Endodermal cell (in vitro differentiated cells): Measurements from ENCODE around the gene GALNT14. TPM values are rescaled to one million over a fixed set of nuclear protein-coding genes. Genes with fewer than 3 reads are reported as not detected.

ENCODE experiments used
- DNase-seq: peaks from one replicate; pipeline ENCODE4 v3.0.0-alpha.2; 2017
- H3K27ac ChIP-seq: 2 replicates; pipeline ENCODE4 v1.5.1; 2013; ENCODE audit warnings: mild to moderate bottlenecking, low read depth, low read length, moderate library complexity
- H3K27me3 ChIP-seq: 2 replicates; pipeline ENCODE4 v1.6.1; 2013; ENCODE audit warnings: mild to moderate bottlenecking, low read length, moderate library complexity; ENCODE audit not compliant: insufficient read depth, control insufficient read depth, poor library complexity, severe bottlenecking
- H3K36me3 ChIP-seq: 2 replicates; pipeline ENCODE4 v1.7.0; 2013; ENCODE audit warnings: mild to moderate bottlenecking, low read length, moderate library complexity; ENCODE audit not compliant: control insufficient read depth, insufficient read depth
- H3K4me1 ChIP-seq: one replicate; pipeline ENCODE4 v1.7.0; 2013; ENCODE audit warnings: low read length; ENCODE audit not compliant: control insufficient read depth, insufficient read depth
- H3K4me3 ChIP-seq: 2 replicates; pipeline ENCODE4 v1.5.1; 2013; ENCODE audit warnings: mild to moderate bottlenecking, low read length, moderate library complexity
- H3K9ac ChIP-seq: 2 replicates; pipeline ENCODE4 v1.6.1; 2013; ENCODE audit warnings: mild to moderate bottlenecking, low read length, moderate library complexity; ENCODE audit not compliant: poor library complexity, severe bottlenecking; ENCODE audit errors: extremely low read depth
- H3K9me3 ChIP-seq: 2 replicates; pipeline ENCODE4 v1.6.1; 2013; ENCODE audit warnings: mild to moderate bottlenecking, low read length, moderate library complexity; ENCODE audit not compliant: control insufficient read depth
- H3K27ac Mint-ChIP-seq: 2 replicates; pipeline ENCODE4 v1.8.0; 2020; ENCODE audit warnings: mixed read lengths
- H3K27me3 Mint-ChIP-seq: 2 replicates; pipeline ENCODE4 v1.8.0; 2021; ENCODE audit warnings: mild to moderate bottlenecking, mixed read lengths; ENCODE audit not compliant: insufficient read depth
- H3K36me3 Mint-ChIP-seq: 2 replicates; pipeline ENCODE4 v1.8.0; 2020; ENCODE audit warnings: low read depth, mixed read lengths
- H3K4me1 Mint-ChIP-seq: 2 replicates; pipeline ENCODE4 v1.8.0; 2020; ENCODE audit warnings: mixed read lengths
- H3K4me3 Mint-ChIP-seq: 2 replicates; pipeline ENCODE4 v1.8.0; 2020; ENCODE audit warnings: mild to moderate bottlenecking, moderate library complexity, mixed read lengths
- H3K9me3 Mint-ChIP-seq: 2 replicates; pipeline ENCODE4 v1.8.0; 2020; ENCODE audit warnings: mild to moderate bottlenecking, mixed read lengths
- CTCF ChIP-seq: fragments of 200-600 bp; sonication (generic); conservative IDR thresholded peaks from 2 replicates; pipeline ENCODE4 v1.5.0; 2021; ENCODE audit warnings: antibody characterized with exemption, mild to moderate bottlenecking
- WGBS, 2 experiments: methylation state at CpG; one replicate each; pipeline versions ENCODE4 v1.1.5 to v1.1.7; 2013; ENCODE audit warnings: missing lambda C conversion rate in 2 of 2, mixed read lengths in 1 of 2; ENCODE audit not compliant: insufficient coverage in 1 of 2, insufficient read length in 1 of 2; 5-methylcytosine and 5-hydroxymethylcytosine counted together
- total RNA-seq, 2 donors: library from RNA; stranded (reverse); fragmentation: NEBNext Ultra II Directional in 1 of 2; extraction: Animal tissue kit (Norgen Biotek cat#: 25700) in 1 of 2; gene quantifications; 2 replicates in 1 of 2; 3 replicates in 1 of 2; pipeline ENCODE4 v1.2.1, GENCODE V29; 2021

Gene GALNT14
- total RNA-seq, 2 donors from 2014 or later: 1.4 TPM

GRCh38 chr2:30998672-30999071 lies 139.6 kb downstream of the GALNT14 start:
- Histone ChIP-seq H3K4me3 (no peak overlapping the region), H3K4me1 (no peaks in the 10 kb centered on the region), H3K27me3 (no peaks in the 10 kb centered on the region), H3K27ac (no peak overlapping the region), H3K36me3 (no peaks in the 10 kb centered on the region), H3K9me3 (no peaks in the 10 kb centered on the region), H3K9ac (no peak overlapping the region)
- no peak for DNase-seq
- 88 to 94% methylated on average over 2 to 3 of the region's 3 CpGs for WGBS, 2 experiments
- Mint-ChIP-seq H3K36me3 (no peaks in the 10 kb centered on the region), H3K4me3 (no peak overlapping the region), H3K27me3 (peaks cover 3% of the 10 kb centered on the region), H3K27ac (no peak overlapping the region), H3K4me1 (no peaks in the 10 kb centered on the region), H3K9me3 (no peaks in the 10 kb centered on the region)
- no peak for TF ChIP-seq CTCF

- no peak overlapping the region for H3K4me3 ChIP-seq
- H3K4me3 Mint-ChIP-seq: no peak overlapping the region
- H3K9ac ChIP-seq: no peak overlapping the region
- H3K4me1 ChIP-seq: no peaks in the 10 kb centered on the region
- no peaks in the 10 kb centered on the region for H3K36me3 Mint-ChIP-seq
- H3K9me3 ChIP-seq: no peaks in the 10 kb centered on the region
- peaks cover 3% of the 10 kb centered on the region for H3K27me3 Mint-ChIP-seq
- 93 to 97% methylated on average over 4 to 5 of the region's 5 CpGs for WGBS, 2 experiments
- H3K4me1 Mint-ChIP-seq: no peaks in the 10 kb centered on the region
- no peaks in the 10 kb centered on the region for H3K27me3 ChIP-seq
- no peak for DNase-seq
- no peaks in the 10 kb centered on the region for H3K9me3 Mint-ChIP-seq
- H3K27ac ChIP-seq: no peak overlapping the region
- no peaks in the 10 kb centered on the region for H3K36me3 ChIP-seq
- no peak overlapping the region for H3K27ac Mint-ChIP-seq
- TF ChIP-seq CTCF: no peak
These were observed 140.3 kb downstream of the GALNT14 start for GRCh38 chr2:30997979-30998378.

- Mint-ChIP-seq H3K9me3 (no peaks in the 10 kb centered on the region), H3K4me1 (peaks cover 8% of the 10 kb centered on the region), H3K4me3 (no peak overlapping the region), H3K36me3 (no peaks in the 10 kb centered on the region), H3K27me3 (peaks cover 3% of the 10 kb centered on the region), H3K27ac (no peak overlapping the region)
- DNase-seq: no peak
- TF ChIP-seq CTCF: no peak
- Histone ChIP-seq H3K4me3 (no peak overlapping the region), H3K27me3 (no peaks in the 10 kb centered on the region), H3K9me3 (no peaks in the 10 kb centered on the region), H3K27ac (no peak overlapping the region), H3K36me3 (no peaks in the 10 kb centered on the region), H3K9ac (no peak overlapping the region), H3K4me1 (no peaks in the 10 kb centered on the region)
- WGBS, 2 experiments: 91 to 93% methylated on average over 9 to 11 of the region's 11 CpGs
These were observed 143.8 kb downstream of the GALNT14 start for GRCh38 chr2:30994227-30995056.
